ENCODE measurements around the gene ABCA13. TPM values are rescaled to one million over a fixed set of nuclear protein-coding genes. Genes with fewer than 3 reads are reported as not detected.

Gene ABCA13
- total and polyA plus RNA-seq, 2 experiments from 2014 or later: 0.11 TPM; not detected in 1

- no peaks in the 10 kb centered on the region for H3K27me3 ChIP-seq (replicated peaks; ENCODE audit: insufficient read depth)
- H3K79me2 ChIP-seq (ENCODE audit: insufficient read depth): no peaks in the 10 kb centered on the region
- H3F3A ChIP-seq (ENCODE audit: insufficient read depth): no peaks in the 10 kb centered on the region
- H3K4me3 ChIP-seq: no peak overlapping the region
- no peaks in the 10 kb centered on the region for H4K20me1 ChIP-seq (ENCODE audit: insufficient read depth)
- 38 to 44% methylated on average over 4 of the region's 4 CpGs for WGBS, 2 experiments (ENCODE audit: low coverage in 1 of 2, low lambda C conversion rate in 2 of 2, missing lambda C conversion rate in 2 of 2)
- H3K4me1 ChIP-seq (ENCODE audit: insufficient read depth): no peaks in the 10 kb centered on the region
- no peak overlapping the region for H3K4me2 ChIP-seq (ENCODE audit: unreplicated experiment)
- no peaks in the 10 kb centered on the region for H3K36me3 ChIP-seq (ENCODE audit: low read depth)
- H3K9ac ChIP-seq: no peak overlapping the region
- no peak overlapping the region for H2AFZ ChIP-seq
- H3K9me3 ChIP-seq (ENCODE audit: low read depth): no peaks in the 10 kb centered on the region
- no peak overlapping the region for H3K27ac ChIP-seq
- in situ Hi-C loops (cut with MboI): no loop called here
- TF ChIP-seq EZH2phosphoT487 (IDR thresholded peaks at IDR 0.05; ENCODE audit: insufficient read depth, low read depth) (no peak), EZH2 (IDR thresholded peaks at IDR 0.05; ENCODE audit: insufficient read depth, poor library complexity, severe bottlenecking) (no peak)
- H3K9me2 ChIP-seq (ENCODE audit: insufficient read depth): no peaks in the 10 kb centered on the region
- DNase-seq: no peak
Observed at GRCh38 chr7:48627164-48627563, 455.9 kb downstream of the ABCA13 start.

- Histone ChIP-seq H2AFZ (no peak overlapping the region), H3K27me3 (replicated peaks; ENCODE audit: insufficient read depth) (no peaks in the 10 kb centered on the region), H3K27ac (no peak overlapping the region), H3F3A (ENCODE audit: insufficient read depth) (no peaks in the 10 kb centered on the region), H3K4me1 (ENCODE audit: insufficient read depth) (no peaks in the 10 kb centered on the region), H3K9ac (no peak overlapping the region), H4K20me1 (ENCODE audit: insufficient read depth) (no peaks in the 10 kb centered on the region), H3K9me2 (ENCODE audit: insufficient read depth) (no peaks in the 10 kb centered on the region), H3K9me3 (ENCODE audit: low read depth) (no peaks in the 10 kb centered on the region), H3K4me3 (no peak overlapping the region), H3K79me2 (ENCODE audit: insufficient read depth) (no peaks in the 10 kb centered on the region), H3K36me3 (ENCODE audit: low read depth) (no peaks in the 10 kb centered on the region), H3K4me2 (ENCODE audit: unreplicated experiment) (no peak overlapping the region)
- DNase-seq: no peak
- in situ Hi-C loops (cut with MboI): no loop called here
- TF ChIP-seq EZH2phosphoT487 (IDR thresholded peaks at IDR 0.05; ENCODE audit: insufficient read depth, low read depth): no peak
- no peak for TF ChIP-seq EZH2 (IDR thresholded peaks at IDR 0.05; ENCODE audit: insufficient read depth, poor library complexity, severe bottlenecking)
- WGBS, 2 experiments (ENCODE audit: low coverage in 1 of 2, low lambda C conversion rate in 2 of 2, missing lambda C conversion rate in 2 of 2): 20 to 23% methylated on average over 5 of the region's 5 CpGs
Observed at GRCh38 chr7:48628793-48629349, 457.6 kb downstream of the ABCA13 start.

GRCh38 chr7:48634116-48634632 lies 462.9 kb downstream of the ABCA13 start:
- no peak for TF ChIP-seq EZH2 (IDR thresholded peaks at IDR 0.05; ENCODE audit: insufficient read depth, poor library complexity, severe bottlenecking)
- no peaks in the 10 kb centered on the region for H4K20me1 ChIP-seq (ENCODE audit: insufficient read depth)
- H3K79me2 ChIP-seq (ENCODE audit: insufficient read depth): no peaks in the 10 kb centered on the region
- H3K9me2 ChIP-seq (ENCODE audit: insufficient read depth): no peaks in the 10 kb centered on the region
- in situ Hi-C loops (cut with MboI): no loop called here
- no peak overlapping the region for H2AFZ ChIP-seq
- no peak for DNase-seq
- no peak overlapping the region for H3K4me2 ChIP-seq (ENCODE audit: unreplicated experiment)
- 12 to 17% methylated on average over 2 of the region's 2 CpGs for whole genome bisulfite sequencing, 2 experiments (ENCODE audit: low coverage in 1 of 2, low lambda C conversion rate in 2 of 2, missing lambda C conversion rate in 2 of 2)
- no peak overlapping the region for H3K9ac ChIP-seq
- no peaks in the 10 kb centered on the region for H3F3A ChIP-seq (ENCODE audit: insufficient read depth)
- no peaks in the 10 kb centered on the region for H3K36me3 ChIP-seq (ENCODE audit: low read depth)
- H3K4me1 ChIP-seq (ENCODE audit: insufficient read depth): no peaks in the 10 kb centered on the region
- H3K27me3 ChIP-seq (replicated peaks; ENCODE audit: insufficient read depth): no peaks in the 10 kb centered on the region
- H3K4me3 ChIP-seq: no peak overlapping the region
- no peaks in the 10 kb centered on the region for H3K9me3 ChIP-seq (ENCODE audit: low read depth)
- H3K27ac ChIP-seq: no peak overlapping the region

- H3K79me2 ChIP-seq (ENCODE audit: insufficient read depth): no peaks in the 10 kb centered on the region
- H3K36me3 ChIP-seq (ENCODE audit: low read depth): no peaks in the 10 kb centered on the region
- no peak overlapping the region for H3K4me2 ChIP-seq (ENCODE audit: unreplicated experiment)
- H3F3A ChIP-seq (ENCODE audit: insufficient read depth): no peaks in the 10 kb centered on the region
- H2AFZ ChIP-seq: no peak overlapping the region
- H4K20me1 ChIP-seq (ENCODE audit: insufficient read depth): no peaks in the 10 kb centered on the region
- no peaks in the 10 kb centered on the region for H3K9me3 ChIP-seq (ENCODE audit: low read depth)
- in situ Hi-C loops (cut with MboI): no loop called here
- no peak overlapping the region for H3K27ac ChIP-seq
- no peaks in the 10 kb centered on the region for H3K27me3 ChIP-seq (replicated peaks; ENCODE audit: insufficient read depth)
- H3K4me3 ChIP-seq: no peak overlapping the region
- DNase-seq: no peak
- H3K9me2 ChIP-seq (ENCODE audit: insufficient read depth): no peaks in the 10 kb centered on the region
- no peaks in the 10 kb centered on the region for H3K4me1 ChIP-seq (ENCODE audit: insufficient read depth)
- 28 to 38% methylated on average over 1 of the region's 1 CpG for WGBS, 2 experiments (ENCODE audit: low coverage in 1 of 2, low lambda C conversion rate in 2 of 2, missing lambda C conversion rate in 2 of 2)
- H3K9ac ChIP-seq: no peak overlapping the region
- TF ChIP-seq EZH2phosphoT487 (IDR thresholded peaks at IDR 0.05; ENCODE audit: insufficient read depth, low read depth): no peak
- no peak for TF ChIP-seq EZH2 (IDR thresholded peaks at IDR 0.05; ENCODE audit: insufficient read depth, poor library complexity, severe bottlenecking)
Observed at GRCh38 chr7:48635796-48636195, 464.5 kb downstream of the ABCA13 start.

Measured in GM23248 (cell line).